ENCODE results near the gene VIL1. TPM values are rescaled to one million over a fixed set of nuclear protein-coding genes. Genes with fewer than 3 reads are reported as not detected.
A peak's percentile ranks its signal among the peaks of the same experiment; 100 is the strongest.

Gene VIL1
- total and polyA plus RNA-seq, 2 of the 13 experiments (the other 11 are each of a cell fraction or from before 2014, with no cell fraction given): 287 to 301 TPM

- TF ChIP-seq ZNF615 (CRISPR knock-in tag; IDR thresholded peaks at IDR 0.05; ENCODE audit: borderline replicate concordance): no peak
- TF ChIP-seq PREB (CRISPR knock-in tag; IDR thresholded peaks at IDR 0.05): no peak
- 0 out of 2 replicates have a peak, but pooled peaks have one; percentile 4 for TF ChIP-seq FOXK1 (CRISPR knock-in tag; IDR thresholded peaks at IDR 0.05; ENCODE audit: borderline replicate concordance, low read depth)
- TF ChIP-seq TCF7L2 (IDR thresholded peaks at IDR 0.05; ENCODE audit: low read depth, low read length): no peak
- TF ChIP-seq KDM3A (CRISPR knock-in tag; IDR thresholded peaks at IDR 0.05; ENCODE audit: low read depth): peak; percentile 88; the same call in 1 of the 2 replicates
- TF ChIP-seq, protein P1, sequence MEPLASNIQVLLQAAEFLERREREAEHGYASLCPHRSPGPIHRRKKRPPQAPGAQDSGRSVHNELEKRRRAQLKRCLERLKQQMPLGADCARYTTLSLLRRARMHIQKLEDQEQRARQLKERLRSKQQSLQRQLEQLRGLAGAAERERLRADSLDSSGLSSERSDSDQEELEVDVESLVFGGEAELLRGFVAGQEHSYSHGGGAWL (CRISPR knock-in tag; IDR thresholded peaks at IDR 0.05): peak; percentile 58; the same call in 1 of the 2 replicates
- TF ChIP-seq PHF20 (CRISPR knock-in tag; IDR thresholded peaks at IDR 0.05): peak; percentile 15
- no peak for TF ChIP-seq ZNF337 (CRISPR knock-in tag; IDR thresholded peaks at IDR 0.05; ENCODE audit: borderline replicate concordance, low read depth)
- no peak for TF ChIP-seq ATF7 (IDR thresholded peaks at IDR 0.05)
- TF ChIP-seq ATF7 (CRISPR knock-in tag; IDR thresholded peaks at IDR 0.05): peak; percentile 61; the same call in 1 of the 2 replicates
- TF ChIP-seq HOXD1 (CRISPR knock-in tag; IDR thresholded peaks at IDR 0.05): no peak; the same call in 1 of the 2 replicates
- peak; percentile 97 for TF ChIP-seq MED1 (CRISPR knock-in tag; IDR thresholded peaks at IDR 0.05)
- peak; percentile 73; the same call in 1 of the 2 replicates for TF ChIP-seq HMG20A (CRISPR knock-in tag; IDR thresholded peaks at IDR 0.05; ENCODE audit: borderline replicate concordance)
- TF ChIP-seq CENPX (CRISPR knock-in tag; IDR thresholded peaks at IDR 0.05): no peak
- TF ChIP-seq CHD2 (IDR thresholded peaks at IDR 0.05; ENCODE audit: low read depth, low read length): no peak
- TF ChIP-seq ETV5 (CRISPR knock-in tag; IDR thresholded peaks at IDR 0.05; ENCODE audit: borderline replicate concordance): peak; percentile 83; the same call in 1 of the 2 replicates
- TF ChIP-seq HMGXB4 (CRISPR knock-in tag; IDR thresholded peaks at IDR 0.05; ENCODE audit: borderline replicate concordance in 1 of 2, low read depth in 1 of 2): peak; percentile 71 to 80; a peak in 3 of 4 replicates
- no peak for TF ChIP-seq NPAS2 (CRISPR knock-in tag; IDR thresholded peaks at IDR 0.05; ENCODE audit: borderline replicate concordance)
- TF ChIP-seq ZFP37 (CRISPR knock-in tag; IDR thresholded peaks at IDR 0.05; ENCODE audit: borderline replicate concordance): no peak
- TF ChIP-seq MBD4 (IDR thresholded peaks at IDR 0.05; ENCODE audit: borderline replicate concordance, low read length): no peak
- peak; percentile 84; the same call in 1 of the 2 replicates for TF ChIP-seq ZNF510 (CRISPR knock-in tag; IDR thresholded peaks at IDR 0.05; ENCODE audit: low read depth)
- TF ChIP-seq, protein P2, sequence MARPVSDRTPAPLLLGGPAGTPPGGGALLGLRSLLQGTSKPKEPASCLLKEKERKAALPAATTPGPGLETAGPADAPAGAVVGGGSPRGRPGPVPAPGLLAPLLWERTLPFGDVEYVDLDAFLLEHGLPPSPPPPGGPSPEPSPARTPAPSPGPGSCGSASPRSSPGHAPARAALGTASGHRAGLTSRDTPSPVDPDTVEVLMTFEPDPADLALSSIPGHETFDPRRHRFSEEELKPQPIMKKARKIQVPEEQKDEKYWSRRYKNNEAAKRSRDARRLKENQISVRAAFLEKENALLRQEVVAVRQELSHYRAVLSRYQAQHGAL (CRISPR knock-in tag; IDR thresholded peaks at IDR 0.05; ENCODE audit: not compliant biosample characterization): no peak
- no peak for TF ChIP-seq SALL2 (CRISPR knock-in tag; IDR thresholded peaks at IDR 0.05)
- no peak for TF ChIP-seq E2F5 (CRISPR knock-in tag; conservative IDR thresholded peaks at IDR 0.05)
- TF ChIP-seq ZSCAN12 (CRISPR knock-in tag; IDR thresholded peaks at IDR 0.05): no peak
Measured at GRCh38 chr2:218400930-218401881, 17.7 kb upstream of the VIL1 start (continued).

All from HepG2 (cell line).